ENCODE measurements around the gene TMEM14B. TPM values are rescaled to one million over a fixed set of nuclear protein-coding genes. Genes with fewer than 3 reads are reported as not detected.
"Not testable (repeated sequence)": the region's sequence is repeated elsewhere in the genome, so short reads cannot be mapped to it uniquely, and the experiment has no call there.

The TMEM14B gene
- total RNA-seq, 4 donors from 2014 or later = 35.4 to 77.2 (median 66.2) TPM

DNA sequence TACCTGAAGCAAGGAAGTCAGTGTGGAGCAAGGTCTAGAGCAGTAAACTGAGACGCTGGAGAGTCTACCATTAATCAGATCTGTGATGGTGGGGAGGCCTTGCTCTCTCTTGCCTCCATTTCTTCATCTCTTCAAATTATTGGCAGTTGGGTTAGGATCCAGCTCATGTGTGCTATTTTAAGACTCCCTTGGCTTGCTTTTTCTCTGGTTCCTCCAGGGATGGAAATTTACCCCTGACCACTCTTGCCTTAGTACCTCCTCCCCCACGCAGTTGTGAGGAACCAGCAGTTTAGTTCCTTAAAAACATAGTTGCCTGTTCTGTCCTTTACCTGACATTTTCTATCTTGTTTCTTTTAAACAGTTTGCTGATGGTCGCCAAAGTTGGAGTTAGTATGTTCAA is 17.4 kb upstream of the TMEM14B start:
- DNase-seq (ENCODE audit: extremely low spot score) = peak; percentile 72
- TF ChIP-seq POLR2AphosphoS5 (IDR thresholded peaks at IDR 0.05) (no peak), EP300 (IDR thresholded peaks at IDR 0.05) (no peak)
- intact Hi-C loops (cut with DNase I) = no loop called here
- no peak overlapping the region for H3K27ac ChIP-seq (replicated peaks in 1 of 4)
- no peaks in the 10 kb centered on the region for H3K27me3 ChIP-seq
- no peak overlapping the region for H3K4me3 ChIP-seq
- peaks cover 11 to 91% (median 81%) of the 10 kb centered on the region in 4 donors for H3K36me3 ChIP-seq
- peaks cover 14 to 18% (median 15%) of the 10 kb centered on the region in 4 donors for H3K4me1 ChIP-seq
- H3K9me3 ChIP-seq = no peaks in the 10 kb centered on the region
- 57% methylated on average over 3 of the region's 3 CpGs for WGBS

DNA sequence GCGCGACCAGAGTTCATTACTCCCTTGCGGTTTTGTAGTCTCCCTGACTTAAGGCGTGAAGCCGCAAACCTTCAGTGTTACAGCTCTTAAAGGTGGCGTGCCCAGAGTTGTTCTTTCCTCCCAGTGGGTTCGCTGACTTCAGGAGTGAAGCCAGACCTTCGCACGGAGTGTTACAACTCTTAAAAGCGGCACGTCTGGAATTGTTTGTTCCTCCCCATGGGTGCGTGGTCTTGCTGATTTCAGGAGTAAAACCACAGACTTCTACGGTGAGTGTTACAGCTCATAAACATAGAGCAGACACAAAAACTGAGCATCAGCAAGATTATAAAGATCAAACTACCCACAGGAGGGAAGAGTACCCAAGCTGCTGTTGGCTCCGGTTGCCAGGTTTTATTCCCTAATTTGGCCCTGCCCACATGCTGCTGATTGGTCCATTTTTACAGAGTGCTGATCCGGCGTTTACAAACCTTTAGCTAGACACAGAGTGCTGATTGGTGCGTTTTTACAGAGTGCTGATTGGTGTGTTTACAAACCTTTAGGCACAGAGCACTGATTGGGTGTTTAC is 14.4 kb upstream of the TMEM14B start:
- TF ChIP-seq POLR2AphosphoS5 (IDR thresholded peaks at IDR 0.05) = no peak
- TF ChIP-seq POLR2A (IDR thresholded peaks at IDR 0.05; ENCODE audit: low read depth) = no peak
- no peak for TF ChIP-seq EP300 (IDR thresholded peaks at IDR 0.05)
- TF ChIP-seq, protein P1, sequence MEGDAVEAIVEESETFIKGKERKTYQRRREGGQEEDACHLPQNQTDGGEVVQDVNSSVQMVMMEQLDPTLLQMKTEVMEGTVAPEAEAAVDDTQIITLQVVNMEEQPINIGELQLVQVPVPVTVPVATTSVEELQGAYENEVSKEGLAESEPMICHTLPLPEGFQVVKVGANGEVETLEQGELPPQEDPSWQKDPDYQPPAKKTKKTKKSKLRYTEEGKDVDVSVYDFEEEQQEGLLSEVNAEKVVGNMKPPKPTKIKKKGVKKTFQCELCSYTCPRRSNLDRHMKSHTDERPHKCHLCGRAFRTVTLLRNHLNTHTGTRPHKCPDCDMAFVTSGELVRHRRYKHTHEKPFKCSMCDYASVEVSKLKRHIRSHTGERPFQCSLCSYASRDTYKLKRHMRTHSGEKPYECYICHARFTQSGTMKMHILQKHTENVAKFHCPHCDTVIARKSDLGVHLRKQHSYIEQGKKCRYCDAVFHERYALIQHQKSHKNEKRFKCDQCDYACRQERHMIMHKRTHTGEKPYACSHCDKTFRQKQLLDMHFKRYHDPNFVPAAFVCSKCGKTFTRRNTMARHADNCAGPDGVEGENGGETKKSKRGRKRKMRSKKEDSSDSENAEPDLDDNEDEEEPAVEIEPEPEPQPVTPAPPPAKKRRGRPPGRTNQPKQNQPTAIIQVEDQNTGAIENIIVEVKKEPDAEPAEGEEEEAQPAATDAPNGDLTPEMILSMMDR (IDR thresholded peaks at IDR 0.05) = no peak
- Histone ChIP-seq H3K4me3 (no peak overlapping the region), H3K9me3 (no peaks in the 10 kb centered on the region), H3K36me3 (peaks cover 11 to 61% (median 51%) of the 10 kb centered on the region in 4 donors), H3K27me3 (no peaks in the 10 kb centered on the region), H3K27ac (replicated peaks in 1 of 4) (no peak overlapping the region), H3K4me1 (peaks cover 0 to 8% (median 4%) of the 10 kb centered on the region in 4 donors)
- WGBS = 90% methylated on average over 17 of the region's 17 CpGs
- intact Hi-C loops (cut with DNase I) = no loop called here
- peak; percentile 50 for DNase-seq (ENCODE audit: extremely low spot score)

DNA sequence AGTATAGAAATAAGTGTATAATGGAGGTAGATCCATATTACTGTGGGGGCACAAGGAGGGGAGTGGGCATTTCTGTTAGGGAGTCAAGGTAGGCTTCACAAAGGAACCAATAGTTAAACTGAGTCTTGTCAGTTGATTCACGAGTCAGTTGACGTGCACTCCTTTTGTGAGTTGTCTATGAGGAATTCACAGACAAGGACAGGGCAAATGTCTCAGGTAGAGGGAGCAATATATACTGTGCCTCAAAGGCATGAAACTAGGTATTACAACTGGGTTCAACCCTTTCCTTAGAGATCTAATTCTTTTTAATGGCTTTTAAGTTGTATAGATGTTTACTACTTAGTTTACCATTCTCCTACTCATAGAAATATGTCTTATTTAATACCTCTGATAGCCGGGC is 13.7 kb upstream of the TMEM14B start:
- H3K9me3 ChIP-seq = no peaks in the 10 kb centered on the region
- intact Hi-C loops (cut with DNase I) = no loop called here
- H3K27ac ChIP-seq (replicated peaks in 1 of 4) = no peak overlapping the region
- 92% methylated on average over 3 of the region's 3 CpGs for WGBS
- peak; percentile 3 for DNase-seq (ENCODE audit: extremely low spot score)
- no peaks in the 10 kb centered on the region for H3K27me3 ChIP-seq
- TF ChIP-seq POLR2AphosphoS5 (IDR thresholded peaks at IDR 0.05) = no peak
- no peak for TF ChIP-seq EP300 (IDR thresholded peaks at IDR 0.05)
- TF ChIP-seq, protein P1 (IDR thresholded peaks at IDR 0.05) = no peak
- TF ChIP-seq POLR2A (IDR thresholded peaks at IDR 0.05; ENCODE audit: low read depth) = no peak
- no peak overlapping the region for H3K4me3 ChIP-seq
- H3K36me3 ChIP-seq = peaks cover 11 to 55% (median 46%) of the 10 kb centered on the region in 4 donors
- H3K4me1 ChIP-seq = peaks cover 0 to 8% (median 4%) of the 10 kb centered on the region in 4 donors

DNA sequence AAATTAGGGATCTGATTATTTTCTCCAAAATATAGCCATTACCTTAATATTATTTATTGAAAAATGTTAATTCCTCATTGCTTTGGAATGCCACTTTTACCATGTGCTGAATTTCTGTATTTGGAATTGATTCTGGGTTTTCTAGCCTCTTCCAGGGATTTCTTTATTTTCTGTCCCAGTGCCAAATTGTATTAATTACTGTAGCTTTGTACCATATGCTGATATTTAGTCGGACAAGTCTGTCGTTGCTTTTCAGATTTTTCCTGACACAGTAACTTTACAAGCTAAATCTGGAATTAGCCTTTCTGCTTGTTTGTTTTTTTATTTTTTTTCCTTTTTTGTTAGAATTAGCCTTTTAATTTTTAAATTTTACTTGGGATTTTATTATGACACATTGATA is 10.9 kb upstream of the TMEM14B start:
- no peak overlapping the region for H3K4me3 ChIP-seq
- H3K27me3 ChIP-seq = no peaks in the 10 kb centered on the region
- WGBS = 87% methylated on average over 2 of the region's 2 CpGs
- no peaks in the 10 kb centered on the region for H3K9me3 ChIP-seq
- TF ChIP-seq, protein P1 (IDR thresholded peaks at IDR 0.05) = no peak
- TF ChIP-seq POLR2A (IDR thresholded peaks at IDR 0.05; ENCODE audit: low read depth) (no peak), EP300 (IDR thresholded peaks at IDR 0.05) (no peak), POLR2AphosphoS5 (IDR thresholded peaks at IDR 0.05) (no peak)
- H3K27ac ChIP-seq (replicated peaks in 1 of 4) = no peak overlapping the region
- H3K36me3 ChIP-seq = peaks cover 4 to 35% (median 21%) of the 10 kb centered on the region in 4 donors
- peaks cover 0 to 7% (median 0%) of the 10 kb centered on the region in 4 donors for H3K4me1 ChIP-seq
- intact Hi-C loops (cut with DNase I) = no loop called here
- no peak for DNase-seq (ENCODE audit: extremely low spot score)

DNA sequence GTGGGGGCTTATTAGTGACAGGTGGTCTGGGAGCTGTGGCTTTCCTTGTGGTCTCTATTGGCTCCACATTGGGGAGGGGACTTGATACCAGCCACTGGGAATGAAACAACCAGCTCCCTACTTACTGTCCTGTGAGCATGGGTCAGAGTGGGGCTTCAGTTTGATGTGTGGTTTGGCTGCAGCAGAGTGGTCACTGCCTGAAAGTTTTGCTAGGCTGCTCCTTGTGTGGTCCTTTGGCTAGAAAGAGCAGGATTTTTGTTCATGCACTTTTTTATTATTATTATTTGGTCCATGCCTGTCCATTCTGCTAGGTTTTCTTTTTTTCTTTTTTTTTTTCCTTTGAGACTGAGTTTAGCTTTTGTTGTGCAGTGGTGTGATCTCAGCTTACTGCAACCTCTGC is 7.5 kb upstream of the TMEM14B start:
- H3K36me3 ChIP-seq = peaks cover 0 to 30% (median 4%) of the 10 kb centered on the region in 4 donors
- H3K27ac ChIP-seq (replicated peaks in 1 of 4) = no peak overlapping the region
- no peak for TF ChIP-seq POLR2A (IDR thresholded peaks at IDR 0.05; ENCODE audit: low read depth)
- no peak for TF ChIP-seq POLR2AphosphoS5 (IDR thresholded peaks at IDR 0.05)
- TF ChIP-seq, protein P1 (IDR thresholded peaks at IDR 0.05) = no peak
- no peak for TF ChIP-seq EP300 (IDR thresholded peaks at IDR 0.05)
- no peaks in the 10 kb centered on the region for H3K4me1 ChIP-seq
- no peaks in the 10 kb centered on the region for H3K9me3 ChIP-seq
- H3K4me3 ChIP-seq = no peak overlapping the region
- no peaks in the 10 kb centered on the region for H3K27me3 ChIP-seq
- intact Hi-C loops (cut with DNase I) = no loop called here
- no peak for DNase-seq (ENCODE audit: extremely low spot score)

DNA sequence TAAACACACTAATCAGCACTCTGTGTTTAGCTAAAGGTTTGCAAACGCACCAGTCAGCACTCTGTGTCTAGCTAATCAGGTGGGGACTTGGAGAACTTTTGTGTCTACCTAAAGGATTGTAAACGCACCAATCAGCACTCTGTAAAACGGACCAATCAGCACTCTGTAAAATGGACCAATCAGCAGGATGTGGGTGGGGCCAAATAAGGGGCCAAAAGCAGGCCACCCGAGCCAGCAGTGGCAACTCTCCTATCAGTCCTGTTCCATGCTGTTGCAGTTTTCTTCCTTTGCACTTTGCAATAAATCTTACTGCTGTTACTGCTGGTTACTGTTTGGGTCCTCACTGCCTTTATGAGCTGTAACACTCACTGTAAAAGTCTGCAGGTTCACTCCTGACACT is 6.0 kb upstream of the TMEM14B start:
- H3K4me3 ChIP-seq; H3K27me3 ChIP-seq; H3K27ac ChIP-seq (replicated peaks in 1 of 4); DNase-seq (ENCODE audit: extremely low spot score); H3K4me1 ChIP-seq; H3K9me3 ChIP-seq; intact Hi-C loops (cut with DNase I): not testable (repeated sequence)
- WGBS = 82% methylated on average over 4 of the region's 4 CpGs
- H3K36me3 ChIP-seq = peaks cover 0 to 30% (median 4%) of the 10 kb centered on the region in 4 donors

All from esophagus muscularis mucosa (tissue), 4 donors.